SHP77 (cell line): ENCODE data around the gene MYH10.
"Not testable (repeated sequence)": the region's sequence is repeated elsewhere in the genome, so short reads cannot be mapped to it uniquely, and the experiment has no call there.

Experiments
- DNase-seq, 2 experiments: peaks; one replicate each; lab custom pipeline; 2025; lab: John Stamatoyannopoulos, UW

Gene MYH10

GRCh38 chr17:8630227-8630801 lies at the start of gene MYH10:
TSS of gene MYH10 (minus strand) at chr17:8630725. CDS start at chr17:8623246, 7,479 bp downstream.
- no peak for DNase-seq

- no peak for DNase-seq
Observed at GRCh38 chr17:8679126-8679525, 48.6 kb upstream of the MYH10 start.

- DNase-seq, result no peak
Observed at GRCh38 chr17:8675306-8675705, 44.8 kb upstream of the MYH10 start.

GRCh38 chr17:8674344-8675305 lies 44.1 kb upstream of the MYH10 start:
- no peak for DNase-seq

- no peak for DNase-seq
Observed at GRCh38 chr17:8673612-8674011, 43.1 kb upstream of the MYH10 start.

- DNase-seq, result no peak
Observed at GRCh38 chr17:8672326-8672725, 41.8 kb upstream of the MYH10 start.

GRCh38 chr17:8670421-8670820 lies 39.9 kb upstream of the MYH10 start:
- DNase-seq, result no peak

- DNase-seq, result no peak
Observed at GRCh38 chr17:8668176-8668740, 37.7 kb upstream of the MYH10 start.

- DNase-seq, result no peak
Observed at GRCh38 chr17:8667421-8667820, 36.9 kb upstream of the MYH10 start.

GRCh38 chr17:8665684-8666083 lies 35.2 kb upstream of the MYH10 start:
- no peak for DNase-seq

- DNase-seq, result no peak
Observed at GRCh38 chr17:8664456-8665126, 34.1 kb upstream of the MYH10 start.

- no peak for DNase-seq
Observed at GRCh38 chr17:8662973-8663372, 32.4 kb upstream of the MYH10 start.

GRCh38 chr17:8662076-8662831 lies 31.7 kb upstream of the MYH10 start:
- DNase-seq, result no peak

- DNase-seq, result not testable (repeated sequence)
Observed at GRCh38 chr17:8660709-8661108, 30.2 kb upstream of the MYH10 start.

GRCh38 chr17:8659758-8660410 lies 29.4 kb upstream of the MYH10 start:
- no peak for DNase-seq

GRCh38 chr17:8658810-8659209 lies 28.3 kb upstream of the MYH10 start:
- no peak for DNase-seq

- no peak for DNase-seq
Observed at GRCh38 chr17:8656693-8657092, 26.2 kb upstream of the MYH10 start.

GRCh38 chr17:8654822-8655221 lies 24.3 kb upstream of the MYH10 start:
- DNase-seq, result no peak

- DNase-seq, result no peak
Observed at GRCh38 chr17:8651013-8651412, 20.5 kb upstream of the MYH10 start.

- no peak for DNase-seq
Observed at GRCh38 chr17:8650119-8650499, 19.6 kb upstream of the MYH10 start.
